ENCODE data around the gene PARN. TPM values are rescaled to one million over a fixed set of nuclear protein-coding genes. Genes with fewer than 3 reads are reported as not detected.

Gene PARN
- total and polyA plus RNA-seq, 8 donors, result 8.3 to 19.6 (median 14.1) TPM

DNA sequence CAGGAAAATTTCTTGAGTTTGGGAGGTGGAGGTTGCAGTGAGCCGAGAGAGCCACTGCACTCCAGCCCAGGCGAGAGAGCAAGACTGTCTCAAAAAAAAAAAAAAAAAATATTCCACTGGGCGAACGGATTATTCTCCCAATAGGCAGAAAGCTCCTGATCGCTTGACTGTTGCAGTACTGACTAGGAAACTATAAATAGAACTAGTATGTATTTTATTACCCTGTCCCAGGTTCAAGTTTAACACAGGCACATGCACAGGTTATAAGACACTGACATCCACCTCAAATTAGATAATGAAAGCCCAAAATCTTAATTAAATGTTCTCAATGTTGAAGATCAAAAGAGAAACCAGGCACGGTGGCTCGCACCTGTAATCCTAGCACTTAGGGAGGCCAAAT is 11.5 kb downstream of the PARN start:
- ATAC-seq, result no peak
- no peak overlapping the region for H3K4me3 ChIP-seq
- no peaks in the 10 kb centered on the region for H3K27me3 ChIP-seq
- 81 to 96% methylated on average over 7 of the region's 7 CpGs for WGBS, 2 donors
- no peak for TF ChIP-seq CTCF (IDR thresholded peaks at IDR 0.05)
- no peak for DNase-seq
- intact Hi-C loops (cut with DNase I), result no loop called here
- H3K36me3 ChIP-seq, result peaks cover 3 to 48% (median 6%) of the 10 kb centered on the region in 3 donors
- no peaks in the 10 kb centered on the region for H3K9me3 ChIP-seq
- no peak overlapping the region for H3K27ac ChIP-seq
- no peaks in the 10 kb centered on the region for H3K4me1 ChIP-seq
- FAIRE-seq, result no peak

DNA sequence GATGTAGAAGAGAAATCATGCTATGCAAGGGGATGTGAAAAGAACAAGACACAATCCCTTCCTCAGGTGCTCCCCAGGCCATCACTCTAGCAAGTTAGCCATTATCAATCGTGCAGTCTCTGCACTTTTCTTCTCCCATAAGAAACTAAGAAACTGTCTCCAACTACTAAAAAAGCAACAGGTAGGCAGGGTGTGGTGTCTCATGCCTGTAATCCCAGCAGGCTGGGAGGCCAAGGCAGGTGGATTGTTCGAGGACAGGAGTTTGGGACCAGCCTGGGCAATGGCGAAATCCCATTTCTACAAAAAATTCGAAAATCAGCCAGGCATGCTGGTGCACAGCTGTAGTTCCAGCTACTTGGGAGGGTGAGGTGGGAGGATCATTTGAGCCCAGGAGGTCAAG is 13.8 kb downstream of the PARN start:
- Histone ChIP-seq H3K4me1 (no peaks in the 10 kb centered on the region), H3K4me3 (no peak overlapping the region), H3K27me3 (no peaks in the 10 kb centered on the region), H3K9me3 (no peaks in the 10 kb centered on the region), H3K27ac (no peak overlapping the region), H3K36me3 (peaks cover 0 to 33% (median 6%) of the 10 kb centered on the region in 3 donors)
- ATAC-seq (no peak), FAIRE-seq (no peak), DNase-seq (no peak)
- 90 to 93% methylated on average over 4 of the region's 4 CpGs for WGBS, 2 donors
- TF ChIP-seq CTCF (IDR thresholded peaks at IDR 0.05), result no peak
- intact Hi-C loops (cut with DNase I), result no loop called here

GRCh38 chr16:14613991-14614390 is 16.1 kb downstream of the PARN start:
- Histone ChIP-seq H3K4me1 (peaks cover 0 to 4% (median 0%) of the 10 kb centered on the region in 3 donors), H3K9me3 (no peaks in the 10 kb centered on the region), H3K27ac (no peak overlapping the region), H3K4me3 (no peak overlapping the region), H3K27me3 (no peaks in the 10 kb centered on the region), H3K36me3 (peaks cover 0 to 35% (median 10%) of the 10 kb centered on the region in 3 donors)
- WGBS, 2 donors, result 97 to 98% methylated on average over 4 of the region's 4 CpGs
- ATAC-seq, result no peak
- DNase-seq, result no peak
- intact Hi-C loops (cut with DNase I), result no loop called here
- TF ChIP-seq CTCF (IDR thresholded peaks at IDR 0.05), result no peak
- no peak for FAIRE-seq

GRCh38 chr16:14611660-14612059 is 18.4 kb downstream of the PARN start:
- FAIRE-seq, result no peak
- Histone ChIP-seq H3K4me3 (no peak overlapping the region), H3K27me3 (no peaks in the 10 kb centered on the region), H3K9me3 (no peaks in the 10 kb centered on the region), H3K36me3 (peaks cover 0 to 48% (median 9%) of the 10 kb centered on the region in 3 donors), H3K27ac (no peak overlapping the region), H3K4me1 (peaks cover 0 to 6% (median 5%) of the 10 kb centered on the region in 3 donors)
- 97% methylated on average over 14 of the region's 14 CpGs for WGBS, 2 donors
- TF ChIP-seq CTCF (IDR thresholded peaks at IDR 0.05), result no peak
- no peak for DNase-seq
- intact Hi-C loops (cut with DNase I), result no loop called here
- no peak for ATAC-seq

DNA sequence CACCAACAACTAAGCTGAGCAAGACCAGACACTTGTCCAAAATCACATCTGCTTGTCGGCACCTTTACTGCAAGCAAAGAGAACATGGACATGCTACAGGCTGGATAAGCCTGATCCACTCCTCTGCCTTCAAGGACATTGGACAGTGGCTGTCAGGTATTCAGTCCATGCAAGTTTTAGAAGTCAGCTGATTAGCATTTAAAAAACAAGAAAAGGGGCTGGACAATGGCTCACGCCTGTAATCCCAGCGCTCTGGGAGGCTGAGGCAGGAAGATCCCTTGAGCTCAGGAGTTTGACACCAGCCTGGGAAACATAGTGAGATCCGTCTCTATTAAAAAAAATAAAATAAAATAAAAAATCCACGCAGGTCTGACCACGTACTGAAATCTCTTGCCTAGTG is 20.3 kb downstream of the PARN start:
- FAIRE-seq (no peak), DNase-seq (no peak), ATAC-seq (no peak)
- WGBS, 2 donors, result 92% methylated on average over 6 of the region's 6 CpGs
- no peak for TF ChIP-seq CTCF (IDR thresholded peaks at IDR 0.05)
- intact Hi-C loops (cut with DNase I), result no loop called here
- peaks cover 0 to 6% (median 5%) of the 10 kb centered on the region in 3 donors for H3K4me1 ChIP-seq
- no peaks in the 10 kb centered on the region for H3K27me3 ChIP-seq
- H3K27ac ChIP-seq, result no peak overlapping the region
- peaks cover 0 to 49% (median 8%) of the 10 kb centered on the region in 3 donors for H3K36me3 ChIP-seq
- no peak overlapping the region for H3K4me3 ChIP-seq
- H3K9me3 ChIP-seq, result no peaks in the 10 kb centered on the region
